GM15510 (cell line): ENCODE measurements around the gene METTL24.

Experiments
- POLR2A ChIP-seq: IDR thresholded peaks from 3 replicates; pipeline ENCODE4 v1.6.1; 2011; ENCODE audit warnings: borderline replicate concordance; ENCODE audit not compliant: insufficient read length; ENCODE audit errors: extremely low read depth

The METTL24 gene

DNA sequence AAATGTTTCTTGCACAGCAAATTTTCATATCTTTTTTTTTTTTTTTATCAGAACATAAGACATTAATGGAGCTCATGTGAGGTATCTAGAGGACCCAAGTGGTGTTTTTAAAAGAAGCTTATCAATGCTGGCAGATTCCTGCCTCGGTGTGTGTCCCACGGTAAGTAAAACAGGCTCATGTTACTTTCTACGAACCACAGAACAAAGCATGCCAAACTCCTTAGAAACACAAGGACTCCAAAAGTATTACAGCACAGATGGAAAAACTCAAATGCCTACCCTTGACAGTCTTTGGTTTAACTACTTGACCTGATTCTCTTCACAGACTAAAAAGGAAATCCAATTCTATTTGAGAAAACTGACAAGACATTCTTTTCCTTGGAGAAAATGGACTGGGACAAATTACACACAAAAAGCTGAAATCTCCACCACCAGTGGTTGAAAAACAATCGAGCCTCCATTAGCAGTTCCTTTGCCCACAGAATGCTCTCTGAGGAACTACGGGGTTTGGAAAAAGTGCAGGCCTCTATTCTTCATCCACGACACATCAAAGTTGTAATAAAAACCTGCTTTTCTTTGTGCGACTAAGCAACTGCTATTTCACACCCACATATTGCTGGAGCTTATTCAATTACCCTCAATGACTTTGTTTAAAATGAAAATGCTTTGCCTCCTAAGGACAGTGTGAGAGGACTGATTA is 5.4 kb downstream of the METTL24 start:
- TF ChIP-seq POLR2A, result no peak

DNA sequence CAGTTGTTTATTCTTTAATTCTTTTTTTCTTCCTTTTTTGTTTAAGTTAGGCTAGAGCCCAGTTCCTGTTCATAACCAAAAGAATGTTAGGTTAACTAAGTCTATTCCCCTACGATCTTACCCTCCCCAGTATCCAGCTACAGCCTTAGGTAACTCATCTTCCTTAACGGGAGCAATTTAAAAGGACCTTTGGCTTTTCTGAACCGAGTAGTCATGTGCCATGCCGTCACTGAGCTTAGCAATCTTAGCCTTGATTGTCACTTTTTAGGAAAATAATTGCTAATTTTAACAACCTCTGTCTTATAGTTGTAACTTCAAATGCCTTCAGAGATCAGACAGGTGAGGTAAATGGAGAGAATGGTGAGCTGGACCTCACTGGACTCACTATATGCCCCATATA is 6.2 kb downstream of the METTL24 start:
- no peak for TF ChIP-seq POLR2A

DNA sequence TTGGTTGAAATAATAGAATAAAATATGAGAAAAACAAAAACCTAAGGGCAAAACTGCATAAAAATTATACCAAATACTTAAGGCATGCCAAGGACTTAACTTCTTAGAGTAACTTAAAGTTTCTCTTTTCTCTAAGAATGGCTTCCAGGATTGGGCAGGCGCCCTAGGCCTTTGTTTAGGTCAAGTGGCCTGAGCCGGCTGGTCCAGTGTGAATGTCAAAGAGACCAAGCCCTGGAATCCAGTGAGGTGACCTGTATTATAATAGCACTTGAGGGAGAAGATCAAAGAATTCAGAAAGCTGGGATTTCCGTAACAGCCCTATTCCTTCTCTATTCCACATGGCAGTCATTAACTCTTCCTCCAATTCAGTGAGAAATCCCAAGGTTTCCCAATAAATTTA is 6.6 kb downstream of the METTL24 start:
- no peak for TF ChIP-seq POLR2A

DNA sequence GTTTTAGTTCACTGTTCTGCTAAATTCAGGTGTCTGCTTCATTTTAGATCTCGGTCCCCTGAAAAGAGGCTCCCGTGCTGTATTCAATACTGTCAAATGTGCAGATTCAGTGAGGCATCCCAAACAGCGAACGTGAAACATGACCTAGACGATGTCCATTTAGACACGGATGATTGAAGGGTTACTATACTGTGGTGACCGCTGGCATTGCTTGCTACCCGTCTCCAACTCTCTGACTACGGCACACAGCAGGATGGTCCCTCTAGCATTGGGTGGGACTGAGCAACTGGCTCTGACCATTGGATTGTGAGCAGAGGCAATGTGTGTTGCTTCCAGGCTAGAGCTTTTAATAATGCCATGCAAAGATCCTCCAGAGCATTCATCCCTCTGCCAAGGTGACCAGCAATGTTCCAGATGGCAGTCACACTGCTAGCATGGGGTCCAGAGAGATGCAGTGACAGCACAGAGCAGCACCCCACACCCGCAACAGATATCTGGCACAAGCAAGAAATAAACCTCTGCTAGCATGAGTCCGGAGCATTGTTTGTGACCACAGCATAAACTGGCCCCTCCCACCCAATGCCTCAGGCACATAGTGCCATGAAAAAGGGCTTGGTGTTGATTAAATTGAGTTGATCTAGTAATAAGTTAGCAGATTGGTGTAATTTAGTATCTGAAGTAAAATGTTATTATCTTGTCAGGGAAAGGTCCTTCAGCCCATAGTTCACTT is 9.0 kb downstream of the METTL24 start:
- TF ChIP-seq POLR2A, result no peak

DNA sequence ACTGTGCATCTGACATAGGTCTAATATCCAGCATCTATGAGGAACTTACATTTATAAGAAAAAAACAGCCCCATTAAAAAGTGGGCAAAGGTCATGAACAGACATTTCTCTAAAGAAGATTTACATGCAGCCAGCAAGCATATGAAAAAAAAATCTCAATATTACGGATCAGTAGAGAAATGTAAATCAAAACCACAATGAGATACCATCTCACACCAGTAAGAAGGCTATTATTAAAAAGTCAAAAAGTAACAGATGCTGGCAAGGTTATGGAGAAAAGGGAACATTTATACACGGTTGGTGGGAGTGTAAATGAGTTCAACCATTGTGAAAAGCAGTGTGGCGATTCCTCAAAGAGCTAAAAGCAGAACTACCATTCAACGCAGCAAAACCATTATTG is 13.1 kb downstream of the METTL24 start:
- no peak for TF ChIP-seq POLR2A

GRCh38 chr6:110342759-110343158 is 15.4 kb downstream of the METTL24 start:
- TF ChIP-seq POLR2A, result no peak

DNA sequence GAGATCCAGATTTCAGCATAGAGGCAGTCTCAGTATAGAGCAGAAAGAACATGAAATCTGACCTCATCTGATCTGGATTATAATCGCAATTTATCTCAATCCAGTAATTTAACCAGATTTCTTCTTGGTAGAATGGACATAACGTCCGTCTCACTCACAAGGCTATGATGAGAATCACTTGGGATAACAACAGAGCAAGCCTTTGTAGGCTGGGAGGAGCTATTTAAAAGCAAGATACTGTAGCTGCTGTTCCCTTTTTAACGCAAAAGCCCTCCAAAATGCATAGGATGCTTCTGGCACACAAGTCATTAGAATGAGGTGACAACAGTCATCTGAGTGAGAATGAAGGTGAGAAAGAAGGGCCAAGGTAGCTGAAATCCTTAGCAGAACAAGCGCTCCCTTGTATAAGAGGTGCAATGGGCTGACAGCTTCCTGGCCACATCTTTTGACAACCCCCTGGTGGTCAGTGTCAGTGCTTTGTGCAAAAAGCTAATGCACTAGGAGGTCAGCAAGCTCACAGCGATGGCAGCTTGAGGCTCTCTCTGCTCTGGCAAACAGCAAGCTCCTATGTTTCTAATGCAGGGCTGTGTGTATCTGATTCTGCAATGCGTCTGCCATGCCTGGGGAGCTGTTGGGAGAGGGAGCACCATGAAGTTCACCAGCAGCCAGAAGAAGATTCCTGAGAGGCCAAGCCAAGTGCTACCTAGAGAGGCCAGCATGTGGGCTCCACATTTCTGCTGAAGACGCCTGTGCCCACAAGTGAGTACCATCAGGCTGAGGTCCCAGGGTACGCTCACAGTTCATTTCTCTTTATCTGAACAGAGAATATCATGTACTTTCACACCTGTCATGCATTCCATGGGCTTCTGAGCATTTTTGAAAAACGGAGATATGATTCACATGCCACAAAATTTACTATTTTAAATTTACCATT is 16.2 kb downstream of the METTL24 start:
- TF ChIP-seq POLR2A, result no peak

DNA sequence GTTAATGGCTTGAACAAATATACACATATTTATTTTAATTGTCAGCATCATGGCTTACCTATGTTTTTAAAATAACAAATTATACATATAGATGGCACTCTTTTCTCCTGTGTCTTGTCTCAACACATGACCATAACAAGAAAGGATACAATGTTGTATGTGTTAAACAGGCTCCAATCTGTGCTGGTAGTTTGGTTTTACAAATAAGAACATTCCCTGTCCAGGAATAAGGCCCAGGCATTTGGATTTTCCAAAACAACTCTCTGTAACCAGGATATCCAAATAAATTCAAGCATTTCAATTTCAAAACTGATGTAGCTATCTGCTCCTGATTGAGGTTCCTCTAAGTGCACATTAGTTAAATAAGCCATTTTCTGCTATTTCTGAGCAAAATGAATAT is 17.1 kb downstream of the METTL24 start:
- no peak for TF ChIP-seq POLR2A

DNA sequence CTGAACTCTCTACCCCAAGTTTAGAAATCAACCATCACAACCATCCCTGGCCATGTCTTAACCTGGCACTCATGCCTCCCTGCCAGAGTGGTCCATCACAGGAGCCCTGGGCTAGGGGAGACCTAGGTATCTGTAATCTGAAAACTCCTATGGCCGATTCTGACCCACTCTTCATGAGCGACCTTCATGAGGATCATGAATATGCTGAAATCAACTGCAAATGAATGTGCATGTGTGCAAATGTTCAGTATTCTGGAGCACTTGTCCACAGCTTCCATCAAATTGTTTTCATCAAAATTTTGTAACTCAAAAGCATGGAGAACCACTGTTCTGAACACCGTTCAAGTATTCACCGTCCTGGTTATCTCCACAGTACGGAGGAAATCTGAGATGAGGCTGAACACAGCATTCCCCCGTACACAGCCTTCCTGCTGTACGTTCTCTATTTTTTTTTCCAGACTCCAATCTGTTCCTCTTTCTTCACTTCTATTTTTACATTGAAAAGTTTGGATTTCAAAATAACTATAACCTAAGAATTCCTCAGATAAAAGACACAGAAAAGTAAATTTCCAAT is 17.7 kb downstream of the METTL24 start:
- TF ChIP-seq POLR2A, result no peak

DNA sequence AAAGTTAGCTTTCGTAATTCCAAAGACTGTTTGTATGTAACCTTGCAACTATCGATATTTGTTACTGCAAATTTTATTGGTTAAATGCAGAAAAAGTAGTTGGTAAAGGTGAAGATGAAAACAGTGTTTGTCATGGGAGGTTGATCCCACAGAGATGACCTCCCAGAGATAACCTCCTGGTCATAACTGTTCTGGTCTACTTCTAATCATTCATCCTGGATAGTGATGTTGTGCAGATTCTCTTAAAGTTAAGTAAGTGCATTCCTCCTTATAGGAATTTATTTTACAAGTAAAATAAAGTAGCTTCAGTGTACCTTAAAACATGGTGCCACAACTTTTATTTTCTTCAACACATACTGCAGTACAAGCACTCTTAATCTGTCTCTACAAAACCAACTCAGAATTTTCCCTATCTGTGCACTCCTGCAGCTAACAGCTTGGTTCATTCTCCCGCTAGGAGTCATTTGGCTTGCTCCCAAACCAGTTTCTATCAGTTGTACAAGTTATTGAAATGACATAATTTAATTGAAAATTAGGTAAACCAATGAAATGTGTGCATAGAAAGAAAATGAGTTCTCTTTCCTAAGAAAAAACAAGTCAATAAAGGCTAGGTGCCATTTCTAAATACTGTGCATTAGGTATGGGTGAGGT is 19.2 kb downstream of the METTL24 start:
- TF ChIP-seq POLR2A, result no peak

DNA sequence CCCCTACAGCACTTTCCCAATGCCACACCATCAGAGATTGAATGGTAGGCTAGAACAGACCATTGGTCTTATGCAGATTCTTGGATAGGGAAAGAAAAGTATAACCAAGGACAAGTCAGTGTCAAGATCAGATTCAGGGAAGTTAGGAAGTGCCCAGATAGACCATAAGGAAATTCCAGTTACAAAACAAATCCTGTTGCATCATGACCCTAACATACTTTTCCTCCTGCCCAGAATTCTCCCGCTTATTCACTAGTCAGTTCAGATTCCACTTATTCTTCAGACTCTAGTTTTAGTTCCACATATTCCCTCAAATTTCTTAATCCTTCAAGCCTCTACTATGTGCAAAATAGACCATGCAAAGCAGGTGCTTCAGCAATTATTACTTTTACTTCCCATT is 20.7 kb downstream of the METTL24 start:
- TF ChIP-seq POLR2A, result no peak

GRCh38 chr6:110334423-110335180 is 23.5 kb downstream of the METTL24 start:
- no peak for TF ChIP-seq POLR2A

DNA sequence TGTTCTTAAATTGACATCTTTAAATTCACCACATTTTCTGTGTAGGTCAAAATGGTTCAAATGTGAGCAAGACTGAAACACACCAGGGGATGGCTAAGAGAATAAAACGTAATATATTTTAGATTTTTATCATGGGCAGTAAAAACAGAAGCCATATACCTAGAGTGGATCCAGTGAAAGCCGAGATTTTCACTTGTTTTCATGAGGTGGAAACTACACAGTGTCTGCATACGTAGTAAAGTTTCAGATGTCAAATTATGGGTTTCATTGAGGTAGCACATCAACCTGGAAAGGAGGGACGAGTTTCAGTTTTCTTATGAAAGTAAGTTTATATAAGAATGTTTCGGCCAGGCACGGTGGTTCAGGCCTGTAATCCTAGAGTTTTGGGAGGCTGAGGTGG is 25.9 kb downstream of the METTL24 start:
- TF ChIP-seq POLR2A, result no peak

- TF ChIP-seq POLR2A, result no peak
Observed at GRCh38 chr6:110331816-110332215, 26.3 kb downstream of the METTL24 start.
